A673 (cell line): ENCODE results near the gene HACD4.

Experiments
- EZH2 ChIP-seq: fragments of 200-600 bp; sonication (generic); IDR thresholded peaks from 2 replicates; pipeline ENCODE4 v1.6.1; 2017; ENCODE audit warnings: borderline replicate concordance, low read depth, mild to moderate bottlenecking, mixed read lengths, antibody characterized with exemption, low read length; ENCODE audit not compliant: poor library complexity, severe bottlenecking
- TF ChIP-seq, protein P1 (sequence below): fragments of 300-800, 200-600 bp; sonication (generic); conservative IDR thresholded peaks from 2 replicates; pipeline ENCODE4 v1.5.1; 2017; ENCODE audit warnings: low read depth, mild to moderate bottlenecking, antibody characterized with exemption, low read length, moderate library complexity, mixed read lengths

- TF ChIP-seq, protein P1, sequence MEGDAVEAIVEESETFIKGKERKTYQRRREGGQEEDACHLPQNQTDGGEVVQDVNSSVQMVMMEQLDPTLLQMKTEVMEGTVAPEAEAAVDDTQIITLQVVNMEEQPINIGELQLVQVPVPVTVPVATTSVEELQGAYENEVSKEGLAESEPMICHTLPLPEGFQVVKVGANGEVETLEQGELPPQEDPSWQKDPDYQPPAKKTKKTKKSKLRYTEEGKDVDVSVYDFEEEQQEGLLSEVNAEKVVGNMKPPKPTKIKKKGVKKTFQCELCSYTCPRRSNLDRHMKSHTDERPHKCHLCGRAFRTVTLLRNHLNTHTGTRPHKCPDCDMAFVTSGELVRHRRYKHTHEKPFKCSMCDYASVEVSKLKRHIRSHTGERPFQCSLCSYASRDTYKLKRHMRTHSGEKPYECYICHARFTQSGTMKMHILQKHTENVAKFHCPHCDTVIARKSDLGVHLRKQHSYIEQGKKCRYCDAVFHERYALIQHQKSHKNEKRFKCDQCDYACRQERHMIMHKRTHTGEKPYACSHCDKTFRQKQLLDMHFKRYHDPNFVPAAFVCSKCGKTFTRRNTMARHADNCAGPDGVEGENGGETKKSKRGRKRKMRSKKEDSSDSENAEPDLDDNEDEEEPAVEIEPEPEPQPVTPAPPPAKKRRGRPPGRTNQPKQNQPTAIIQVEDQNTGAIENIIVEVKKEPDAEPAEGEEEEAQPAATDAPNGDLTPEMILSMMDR, result no peak
- no peak for TF ChIP-seq EZH2
Observed at GRCh38 chr9:21077781-21078180, 46.3 kb upstream of the HACD4 start, which contains the start of gene IFNB1.
